Stimulated activated naive CD8-positive, alpha-beta T cell treated with anti-CD3 and anti-CD28 coated beads, Interleukin-15, amount 100 ng/mL, for 72 hours (primary cell): Measurements from ENCODE around the gene NOPCHAP1.
"Not testable (repeated sequence)": the region's sequence is repeated elsewhere in the genome, so short reads cannot be mapped to it uniquely, and the experiment has no call there.

Source experiments
- ATAC-seq: fragments of 150-1000 bp; cut with Tn5 transposase; 2 replicates; pipeline ENCODE4 v1.10.0; 2021; ENCODE audit warnings: mild to moderate bottlenecking, moderate library complexity
- DNase-seq, 2 donors: peaks; one replicate each; pipeline ENCODE4 v3.0.0; 2021 to 2022
- H3K27ac Mint-ChIP-seq, 2 donors: one replicate each; pipeline ENCODE4 v1.8.0; 2022; ENCODE audit warnings: mild to moderate bottlenecking in 2 of 2, mixed read lengths in 2 of 2, moderate library complexity in 2 of 2
- H3K27me3 Mint-ChIP-seq: one replicate; pipeline ENCODE4 v1.8.0; 2022; ENCODE audit warnings: mixed read lengths
- H3K4me1 Mint-ChIP-seq: one replicate; pipeline ENCODE4 v1.8.0; 2022; ENCODE audit warnings: mild to moderate bottlenecking, mixed read lengths
- H3K4me3 Mint-ChIP-seq, 2 donors: one replicate each; pipeline ENCODE4 v1.8.0; 2022; ENCODE audit warnings: mild to moderate bottlenecking in 2 of 2, mixed read lengths in 2 of 2, moderate library complexity in 1 of 2
- H3K9me3 Mint-ChIP-seq, 2 donors: one replicate each; pipeline ENCODE4 v1.8.0; 2022; ENCODE audit warnings: mixed read lengths in 2 of 2

Gene NOPCHAP1

DNA sequence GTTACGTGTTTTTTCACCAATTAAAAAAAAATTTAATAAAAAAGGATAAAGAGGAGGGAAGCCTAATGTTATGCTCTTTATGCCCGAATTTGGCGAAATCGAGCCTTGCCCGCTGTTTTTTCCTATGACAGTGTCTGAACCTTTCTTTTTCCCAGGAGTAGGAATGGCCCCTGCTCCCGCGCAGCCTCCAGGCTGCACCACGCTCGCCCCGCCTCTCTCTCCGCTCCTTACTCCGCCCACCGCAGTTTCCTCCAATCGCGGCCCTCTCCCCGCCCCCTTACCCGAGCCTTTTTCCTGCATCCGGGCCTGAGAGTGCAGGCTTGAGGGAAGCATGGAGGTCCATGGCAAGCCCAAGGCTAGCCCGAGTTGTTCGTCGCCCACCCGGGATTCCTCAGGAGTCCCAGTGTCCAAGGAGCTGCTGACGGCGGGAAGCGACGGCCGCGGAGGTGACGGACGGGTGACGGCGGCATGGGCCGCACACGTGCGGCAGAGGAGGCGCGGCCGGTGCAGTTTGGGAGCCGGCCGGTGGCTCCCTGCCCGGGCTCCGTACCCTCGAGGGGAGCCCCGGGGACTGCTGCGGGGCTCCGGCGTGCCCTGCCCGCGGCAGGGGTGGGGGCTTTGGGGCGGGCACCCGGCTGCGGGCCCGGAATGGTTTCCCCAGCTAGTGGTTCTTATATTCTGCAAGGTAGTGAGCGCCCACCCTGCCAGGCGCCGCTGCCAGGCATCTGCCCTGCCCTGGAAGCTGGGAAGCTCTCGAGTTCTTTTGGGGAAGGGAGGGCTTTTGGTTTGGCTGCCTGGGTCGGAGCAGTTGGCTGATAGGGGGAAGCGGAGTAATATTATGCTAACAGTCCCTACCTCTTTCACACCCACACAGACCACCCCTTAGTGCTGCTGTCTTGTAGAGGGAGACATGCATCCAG, at the start of gene NOPCHAP1:
NOPCHAP1 (plus strand) TSS at position 295 of the 920 bp plus-strand sequence; CDS start at position 332, 37 bp downstream.
- peak; percentile 72 to 79 for DNase-seq
- Mint-ChIP-seq H3K4me3 (peak within 1 kb of the TSS; percentile 89 to 90), H3K27me3 (peaks cover 15% of the 10 kb centered on the region), H3K27ac (peak within 1 kb of the TSS; percentile 86 to 90), H3K4me1 (peaks cover 50% of the 10 kb centered on the region), H3K9me3 (peaks cover 0 to 5% of the 10 kb centered on the region in 2 donors)
- peak; percentile 95 for ATAC-seq

- Mint-ChIP-seq H3K27me3 (peaks cover 7% of the 10 kb centered on the region), H3K4me3 (no peak overlapping the region), H3K27ac (no peak overlapping the region), H3K9me3 (peaks cover 0 to 3% of the 10 kb centered on the region in 2 donors), H3K4me1 (peaks cover 3% of the 10 kb centered on the region)
- DNase-seq: no peak
- ATAC-seq: no peak
These were observed 47.7 kb upstream of the NOPCHAP1 start for GRCh38 chr12:104938371-104938770.

DNA sequence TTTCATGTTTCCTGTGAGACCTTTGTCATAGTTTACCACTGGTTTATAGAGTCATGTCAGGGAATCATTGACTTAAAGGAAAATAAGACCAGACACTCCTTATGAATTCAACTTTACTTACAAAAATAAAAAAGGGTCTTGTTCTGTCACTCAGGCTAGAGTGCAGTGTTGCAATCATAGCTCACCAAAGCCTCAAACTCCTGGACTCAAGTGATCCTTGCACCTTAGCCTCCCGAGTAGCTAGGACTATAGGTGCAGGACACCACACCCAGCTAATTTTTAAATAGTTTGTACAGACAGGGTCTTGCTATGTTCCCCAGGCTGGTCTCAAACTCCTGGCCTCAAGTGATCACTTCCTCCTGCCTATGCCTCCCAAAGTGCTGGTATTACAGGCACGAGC, 47.0 kb upstream of the NOPCHAP1 start:
- ATAC-seq (no peak), DNase-seq (no peak)
- Mint-ChIP-seq H3K9me3 (peaks cover 2 to 10% of the 10 kb centered on the region in 2 donors), H3K27me3 (peaks cover 7% of the 10 kb centered on the region), H3K27ac (no peak overlapping the region), H3K4me3 (no peak overlapping the region), H3K4me1 (no peaks in the 10 kb centered on the region)

GRCh38 chr12:104941454-104941853, 44.7 kb upstream of the NOPCHAP1 start:
- Mint-ChIP-seq H3K4me1 (no peaks in the 10 kb centered on the region), H3K27ac (no peak overlapping the region), H3K9me3 (peaks cover 6 to 12% of the 10 kb centered on the region in 2 donors), H3K27me3 (no peaks in the 10 kb centered on the region), H3K4me3 (no peak overlapping the region)
- ATAC-seq (no peak), DNase-seq (no peak)

- DNase-seq (no peak), ATAC-seq (no peak)
- Mint-ChIP-seq H3K27me3 (no peaks in the 10 kb centered on the region), H3K4me1 (no peaks in the 10 kb centered on the region), H3K4me3 (no peak overlapping the region), H3K9me3 (peaks cover 6 to 12% of the 10 kb centered on the region in 2 donors), H3K27ac (no peak overlapping the region)
These were observed 44.0 kb upstream of the NOPCHAP1 start for GRCh38 chr12:104942075-104942474.

- not testable (repeated sequence) for H3K4me1 Mint-ChIP-seq, H3K27ac Mint-ChIP-seq, H3K4me3 Mint-ChIP-seq, DNase-seq, ATAC-seq, H3K27me3 Mint-ChIP-seq
- peaks cover 6 to 12% of the 10 kb centered on the region in 2 donors for H3K9me3 Mint-ChIP-seq
These were observed 42.7 kb upstream of the NOPCHAP1 start for GRCh38 chr12:104943401-104943800.

- Mint-ChIP-seq H3K27me3 (no peaks in the 10 kb centered on the region), H3K9me3 (peaks cover 6 to 12% of the 10 kb centered on the region in 2 donors), H3K4me3 (no peak overlapping the region), H3K4me1 (no peaks in the 10 kb centered on the region), H3K27ac (no peak overlapping the region)
- ATAC-seq (no peak), DNase-seq (no peak)
These were observed 41.9 kb upstream of the NOPCHAP1 start for GRCh38 chr12:104944252-104944651.

GRCh38 chr12:104948716-104949115, 37.4 kb upstream of the NOPCHAP1 start:
- not testable (repeated sequence) for H3K27me3 Mint-ChIP-seq, DNase-seq, H3K4me3 Mint-ChIP-seq, H3K27ac Mint-ChIP-seq, H3K4me1 Mint-ChIP-seq, H3K9me3 Mint-ChIP-seq, ATAC-seq

DNA sequence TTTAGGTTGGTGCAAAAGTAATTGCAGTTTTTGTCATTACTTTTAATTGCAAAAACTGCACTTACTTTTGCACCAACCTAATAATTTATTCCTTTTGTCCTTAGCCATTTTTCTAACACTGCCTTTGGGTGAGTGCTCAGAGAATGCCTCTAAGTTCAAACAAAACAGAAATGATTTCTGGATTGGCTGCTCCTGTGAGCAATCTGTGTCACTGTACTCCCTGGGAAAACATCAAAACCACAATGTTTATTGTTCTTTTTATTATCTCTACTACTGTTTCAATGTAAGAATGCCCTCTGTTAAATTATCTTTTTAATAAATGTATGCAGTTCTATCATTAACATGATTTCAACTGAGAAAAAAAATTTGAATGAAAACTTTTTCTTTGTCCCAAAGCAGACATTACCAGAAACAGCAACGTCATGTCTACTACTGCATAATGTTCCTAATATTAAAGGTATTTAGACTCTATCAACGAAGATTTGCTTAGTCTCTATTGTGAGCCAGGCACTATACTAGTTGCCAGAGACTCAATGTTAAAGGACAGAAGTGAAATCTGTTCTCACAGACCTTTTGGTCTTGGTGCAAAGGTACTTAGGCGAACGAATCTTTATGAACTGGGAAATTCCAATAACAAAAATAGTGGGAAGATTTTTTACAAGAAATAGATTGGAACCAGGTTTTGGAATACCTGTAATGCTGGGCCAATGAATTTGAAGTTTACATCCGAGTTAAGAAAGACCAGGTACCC, 34.2 kb upstream of the NOPCHAP1 start:
- H3K27ac Mint-ChIP-seq: no peak overlapping the region
- H3K9me3 Mint-ChIP-seq: no peaks in the 10 kb centered on the region
- DNase-seq (no peak), ATAC-seq (no peak)
- H3K27me3 Mint-ChIP-seq: peaks cover 18% of the 10 kb centered on the region
- no peak overlapping the region for H3K4me3 Mint-ChIP-seq
- peaks cover 2% of the 10 kb centered on the region for H3K4me1 Mint-ChIP-seq

DNA sequence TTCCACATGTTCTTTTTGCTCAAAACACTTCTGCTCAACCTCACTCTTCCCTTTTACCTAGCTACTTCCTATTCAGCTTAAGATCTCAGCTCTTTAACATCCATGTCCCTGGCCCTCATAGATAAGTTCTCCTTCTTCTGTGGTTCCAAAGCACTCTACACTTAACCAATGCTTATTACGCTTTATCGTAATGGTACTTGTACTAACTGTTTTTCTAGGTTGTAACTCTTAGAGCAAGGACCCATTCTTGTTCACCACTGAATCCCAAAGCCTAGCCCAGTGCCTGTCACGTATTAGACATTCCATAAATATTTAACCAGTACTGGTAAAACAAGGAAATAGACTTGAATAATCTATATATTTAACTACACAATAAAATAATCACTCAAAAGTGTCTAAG, 33.3 kb upstream of the NOPCHAP1 start:
- Mint-ChIP-seq H3K27ac (no peak overlapping the region), H3K9me3 (no peaks in the 10 kb centered on the region), H3K4me3 (no peak overlapping the region), H3K27me3 (peaks cover 18% of the 10 kb centered on the region), H3K4me1 (peaks cover 8% of the 10 kb centered on the region)
- no peak for ATAC-seq
- DNase-seq: no peak

DNA sequence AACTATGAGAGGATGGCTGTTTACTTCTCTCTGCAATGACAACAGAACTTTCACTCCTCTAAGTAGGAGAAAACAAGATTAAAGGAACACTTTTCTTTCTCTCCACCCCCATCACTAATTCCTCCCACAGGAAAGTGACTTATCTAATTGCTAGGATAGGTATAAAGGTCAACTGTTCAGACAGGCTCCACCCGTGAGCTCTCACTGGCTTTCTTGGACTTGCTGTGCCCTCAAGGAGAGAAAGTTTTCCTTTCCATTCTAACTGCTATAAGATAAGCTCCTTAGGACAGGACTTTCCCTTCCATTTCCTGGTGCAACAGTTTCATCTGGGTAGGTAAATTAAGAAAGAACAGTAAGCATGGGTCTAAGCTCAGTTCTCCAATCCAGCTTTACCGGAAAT, 32.8 kb upstream of the NOPCHAP1 start:
- Mint-ChIP-seq H3K27ac (no peak overlapping the region), H3K4me3 (no peak overlapping the region), H3K27me3 (peaks cover 18% of the 10 kb centered on the region), H3K4me1 (peaks cover 8% of the 10 kb centered on the region), H3K9me3 (no peaks in the 10 kb centered on the region)
- ATAC-seq (no peak), DNase-seq (no peak)

DNA sequence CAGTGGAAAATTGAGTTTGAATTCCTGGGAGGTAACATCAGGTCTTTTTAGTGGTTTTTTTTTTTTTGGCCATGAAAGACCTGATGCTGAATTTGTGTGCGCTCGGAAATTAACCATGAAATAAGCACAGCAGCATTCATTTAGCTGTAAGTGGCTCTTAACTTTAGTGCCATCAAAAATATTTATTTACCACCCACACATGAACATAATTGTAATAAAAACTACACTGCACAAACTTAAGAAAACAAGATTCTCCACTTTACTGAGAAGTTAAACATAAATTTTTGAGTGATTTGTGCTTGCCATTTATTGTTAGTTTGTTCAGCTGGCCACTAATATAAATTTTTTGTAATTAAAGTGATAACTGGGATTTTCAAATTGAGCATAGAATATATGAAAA, 30.4 kb upstream of the NOPCHAP1 start:
- no peak for ATAC-seq
- Mint-ChIP-seq H3K27me3 (peaks cover 19% of the 10 kb centered on the region), H3K4me1 (peaks cover 24% of the 10 kb centered on the region), H3K4me3 (no peak overlapping the region), H3K9me3 (no peaks in the 10 kb centered on the region), H3K27ac (no peak overlapping the region)
- DNase-seq: no peak

GRCh38 chr12:104956870-104957718, 29.0 kb upstream of the NOPCHAP1 start:
- H3K9me3 Mint-ChIP-seq: no peaks in the 10 kb centered on the region
- H3K4me3 Mint-ChIP-seq: peak overlapping the region; percentile 83 to 87
- peaks cover 24% of the 10 kb centered on the region for H3K4me1 Mint-ChIP-seq
- ATAC-seq (no peak), DNase-seq (no peak)
- peak overlapping the region in 1 of 2 donors; percentile 23 for H3K27ac Mint-ChIP-seq
- H3K27me3 Mint-ChIP-seq: peaks cover 19% of the 10 kb centered on the region

- Mint-ChIP-seq H3K27ac (peak overlapping the region in 1 of 2 donors; percentile 23), H3K4me3 (peak overlapping the region; percentile 83 to 87), H3K9me3 (no peaks in the 10 kb centered on the region), H3K4me1 (peaks cover 24% of the 10 kb centered on the region), H3K27me3 (peaks cover 25% of the 10 kb centered on the region)
- DNase-seq: peak in 1 of 2 donors; percentile 37
- ATAC-seq: peak; percentile 48
These were observed 28.5 kb upstream of the NOPCHAP1 start for GRCh38 chr12:104957719-104958000.
